ENCODE results near the gene TAB2. TPM values are rescaled to one million over a fixed set of nuclear protein-coding genes. Genes with fewer than 3 reads are reported as not detected.

TAB2 gene
- total and polyA plus RNA-seq, 2 donors (not counting 3 experiments of a cell fraction or from before 2014, with no cell fraction given), result 26.0 to 37.4 TPM

- TF ChIP-seq CTCF (IDR thresholded peaks at IDR 0.05; ENCODE audit: extremely low read depth in 1 of 2, insufficient read depth in 1 of 2, low read depth in 1 of 2, low read length in 2 of 2) (no peak), JUN (IDR thresholded peaks at IDR 0.05; ENCODE audit: borderline replicate concordance, insufficient read depth, insufficient read length, low read depth) (no peak), GATA2 (IDR thresholded peaks at IDR 0.05; ENCODE audit: insufficient read depth, insufficient read length, low read depth, low read length) (no peak), MYC (IDR thresholded peaks at IDR 0.05; ENCODE audit: low read depth, low read length) (no peak), POLR2A (IDR thresholded peaks at IDR 0.05; ENCODE audit: low read depth, low read length) (no peak), MAX (IDR thresholded peaks at IDR 0.05; ENCODE audit: insufficient read depth, insufficient read length) (no peak), POLR2AphosphoS5 (IDR thresholded peaks at IDR 0.05; ENCODE audit: insufficient read depth, low read depth, low read length) (no peak), FOS (IDR thresholded peaks at IDR 0.05; ENCODE audit: borderline replicate concordance, insufficient read depth, low read length) (no peak), EZH2 (IDR thresholded peaks at IDR 0.05; ENCODE audit: borderline replicate concordance, low read depth, low read length, severe bottlenecking) (no peak)
- Histone ChIP-seq H3K9me1 (replicated peaks; ENCODE audit: control insufficient read depth, extremely low read depth, insufficient read depth, low read length) (no peaks in the 10 kb centered on the region), H3K79me2 (ENCODE audit: control insufficient read depth, insufficient read depth, low read length) (peaks cover 46% of the 10 kb centered on the region), H3K9me3 (replicated peaks; ENCODE audit: control insufficient read depth, insufficient read depth, low read length) (no peaks in the 10 kb centered on the region), H4K20me1 (replicated peaks; ENCODE audit: control insufficient read depth, extremely low read depth, insufficient read depth, low read length) (peaks cover 2% of the 10 kb centered on the region), H3K27me3 (ENCODE audit: control insufficient read depth in 2 of 2, insufficient read depth in 2 of 2, low read length in 2 of 2) (no peaks in the 10 kb centered on the region), H3K4me2 (ENCODE audit: insufficient read depth, low read length) (no peak overlapping the region), H3K27ac (ENCODE audit: insufficient read depth, low read depth, low read length) (no peak overlapping the region), H3K4me1 (ENCODE audit: control insufficient read depth, extremely low read depth, insufficient read depth, low read length) (no peaks in the 10 kb centered on the region), H3K9ac (replicated peaks; ENCODE audit: extremely low read depth, insufficient read depth, low read length) (no peak overlapping the region), H2AFZ (ENCODE audit: low read depth, low read length) (no peak overlapping the region), H3K4me3 (replicated peaks in 1 of 3; ENCODE audit: insufficient read depth in 1 of 3, low read depth in 1 of 3, low read length in 3 of 3) (no peak overlapping the region), H3K36me3 (ENCODE audit: control insufficient read depth in 2 of 2, extremely low read depth in 1 of 2, insufficient read depth in 2 of 2, low read length in 2 of 2) (no peaks in the 10 kb centered on the region)
- POLR2A ChIA-PET, result no interaction called here
- no TSS peak for BruUV-seq (replicated peaks)
- DNase-seq (ENCODE audit: low read depth, low spot score) (no peak), FAIRE-seq (no peak)
- dilution Hi-C loops (cut with MboI; ENCODE audit: extremely low pct_ligation_motif_present, low sequenced_read_pairs), result no loop called here
- intact Hi-C loops (cut with micrococcal nuclease), result no loop called here
- CTCF ChIA-PET, result no interaction called here
These were observed 53.6 kb downstream of the TAB2 start for GRCh38 chr6:149371154-149371553.

Measured in endothelial cell of umbilical vein (primary cell).